Hepatocyte (in vitro differentiated cells): Measurements from ENCODE around the gene PTPRT.

Experiments
- EZH2 ChIP-seq: fragments of 200-600 bp; sonication (generic); IDR thresholded peaks from 2 replicates; pipeline ENCODE4 v1.6.1; 2016; ENCODE audit warnings: antibody characterized with exemption, mild to moderate bottlenecking, borderline replicate concordance
- EZH2phosphoT487 ChIP-seq: fragments of 200-600 bp; sonication (generic); IDR thresholded peaks from one replicate; pipeline ENCODE4 v1.6.1; 2018; ENCODE audit warnings: antibody characterized with exemption, mild to moderate bottlenecking, low read depth, moderate library complexity; ENCODE audit not compliant: unreplicated experiment, severe bottlenecking
- TF ChIP-seq, protein P1 (sequence below): fragments of 200-600 bp; sonication (generic); IDR thresholded peaks from 2 replicates; pipeline ENCODE4 v1.5.1; 2016; ENCODE audit warnings: antibody characterized with exemption, mild to moderate bottlenecking; ENCODE audit not compliant: poor library complexity

DNA sequence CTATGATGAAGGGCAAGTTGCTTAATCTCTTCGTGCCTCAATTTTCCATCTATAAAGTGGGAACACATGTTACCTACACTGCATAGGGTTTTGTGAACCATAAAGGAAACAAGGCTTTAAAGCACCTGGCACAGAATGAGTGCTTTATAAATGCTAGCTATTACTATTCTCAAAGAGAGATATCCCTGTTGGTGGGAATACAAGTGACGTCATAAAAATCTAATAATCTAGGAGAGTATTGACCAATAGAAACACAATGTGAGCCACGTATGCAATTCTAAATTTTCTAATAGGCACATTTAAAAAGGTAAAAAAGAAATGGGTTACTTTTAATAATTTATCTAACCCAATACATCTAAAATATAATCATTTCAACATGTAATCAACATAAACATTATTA lies 316.4 kb downstream of the PTPRT start:
- TF ChIP-seq EZH2 (no peak), EZH2phosphoT487 (no peak)
- TF ChIP-seq, protein P1, sequence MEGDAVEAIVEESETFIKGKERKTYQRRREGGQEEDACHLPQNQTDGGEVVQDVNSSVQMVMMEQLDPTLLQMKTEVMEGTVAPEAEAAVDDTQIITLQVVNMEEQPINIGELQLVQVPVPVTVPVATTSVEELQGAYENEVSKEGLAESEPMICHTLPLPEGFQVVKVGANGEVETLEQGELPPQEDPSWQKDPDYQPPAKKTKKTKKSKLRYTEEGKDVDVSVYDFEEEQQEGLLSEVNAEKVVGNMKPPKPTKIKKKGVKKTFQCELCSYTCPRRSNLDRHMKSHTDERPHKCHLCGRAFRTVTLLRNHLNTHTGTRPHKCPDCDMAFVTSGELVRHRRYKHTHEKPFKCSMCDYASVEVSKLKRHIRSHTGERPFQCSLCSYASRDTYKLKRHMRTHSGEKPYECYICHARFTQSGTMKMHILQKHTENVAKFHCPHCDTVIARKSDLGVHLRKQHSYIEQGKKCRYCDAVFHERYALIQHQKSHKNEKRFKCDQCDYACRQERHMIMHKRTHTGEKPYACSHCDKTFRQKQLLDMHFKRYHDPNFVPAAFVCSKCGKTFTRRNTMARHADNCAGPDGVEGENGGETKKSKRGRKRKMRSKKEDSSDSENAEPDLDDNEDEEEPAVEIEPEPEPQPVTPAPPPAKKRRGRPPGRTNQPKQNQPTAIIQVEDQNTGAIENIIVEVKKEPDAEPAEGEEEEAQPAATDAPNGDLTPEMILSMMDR, result no peak
